HG03139 (cell line): Measurements from ENCODE around the gene KRT39.
"Not testable (repeated sequence)": the region's sequence is repeated elsewhere in the genome, so short reads cannot be mapped to it uniquely, and the experiment has no call there.

Experiments
- ATAC-seq: cut with Tn5 transposase; IDR thresholded peaks from one replicate; pipeline ENCODE4 v1.9.1; 2021; ENCODE audit not compliant: unreplicated experiment

The KRT39 gene

DNA sequence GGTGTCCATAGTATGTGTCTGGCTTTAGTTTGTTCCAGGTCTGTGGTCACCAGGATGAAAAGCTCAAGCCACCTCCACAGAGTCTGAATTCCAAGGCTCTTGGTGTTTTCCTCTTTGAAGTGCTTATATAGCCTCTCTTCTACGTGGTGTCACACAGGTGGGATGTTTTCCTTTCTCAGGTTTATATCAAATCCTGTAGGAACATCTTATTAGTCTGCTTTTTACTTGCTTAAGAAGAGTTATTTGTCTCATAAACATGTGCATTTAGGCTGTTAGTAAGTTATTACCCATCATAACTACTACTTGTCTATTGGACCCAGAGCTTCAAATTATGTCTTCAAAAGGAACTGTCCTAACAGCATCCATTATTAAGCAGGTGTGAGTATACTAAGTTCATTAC, at the start of gene KRT39:
TSS of gene KRT39 (minus strand) at position 101 of the 400 bp plus-strand sequence. CDS start at position 9, 92 bp downstream.
- no peak for ATAC-seq

DNA sequence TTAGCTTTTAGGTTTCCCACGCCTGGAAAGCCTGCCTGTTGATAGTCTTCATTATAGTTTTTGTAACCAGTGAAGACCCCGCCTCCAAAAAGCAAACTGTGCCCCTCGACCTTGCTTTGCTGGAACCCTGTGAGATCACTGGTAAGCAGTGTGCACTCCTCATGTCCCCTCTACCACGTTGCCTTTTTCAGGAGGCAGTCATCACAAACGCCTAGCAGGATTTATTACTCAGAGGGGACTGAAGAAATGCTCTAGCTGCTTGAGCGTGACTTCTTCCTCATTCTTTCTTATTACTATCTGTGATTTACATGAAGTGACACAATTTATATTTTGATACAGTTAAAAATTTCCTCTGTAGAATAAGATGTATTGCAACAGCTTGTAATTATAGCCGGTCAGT, 48.7 kb upstream of the KRT39 start:
- ATAC-seq, result no peak

DNA sequence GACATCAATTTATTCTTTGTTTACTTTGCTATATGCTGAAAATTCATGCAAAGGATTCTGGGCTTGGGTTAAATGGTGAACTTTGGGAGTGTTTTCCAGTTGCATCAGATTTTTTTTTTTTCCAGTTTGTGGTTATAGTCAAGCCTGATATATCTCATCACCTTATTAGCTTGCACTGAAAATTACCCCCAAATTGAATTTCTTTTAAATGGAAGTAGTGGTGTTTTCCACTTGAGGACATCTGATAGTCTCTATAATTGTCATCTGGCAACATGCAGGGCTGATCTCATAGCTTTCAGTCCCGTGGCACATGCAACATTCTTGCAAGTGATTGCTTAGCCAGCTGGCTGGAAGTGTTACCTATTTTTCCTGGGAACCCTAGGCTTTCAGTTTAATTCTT, 46.9 kb upstream of the KRT39 start:
- ATAC-seq, result no peak

DNA sequence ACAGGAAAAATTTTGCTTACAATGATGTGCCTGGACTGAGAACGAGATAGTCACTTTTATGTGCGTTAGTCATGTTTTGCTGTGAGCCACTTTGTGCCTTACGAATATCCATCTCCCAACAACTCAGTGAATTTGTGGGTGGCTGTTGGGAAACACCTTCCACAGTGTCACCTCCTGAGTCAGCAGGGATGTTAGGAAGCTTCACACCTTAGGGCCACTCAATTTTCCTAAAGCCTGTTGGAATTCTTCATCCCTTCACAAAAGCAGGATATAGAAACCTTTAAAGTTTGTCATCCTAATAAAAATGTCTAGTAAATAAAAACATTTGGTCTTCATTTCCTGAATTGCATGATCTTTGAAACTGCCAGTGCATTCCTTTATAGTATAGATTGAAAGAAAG, 46.4 kb upstream of the KRT39 start:
- no peak for ATAC-seq

DNA sequence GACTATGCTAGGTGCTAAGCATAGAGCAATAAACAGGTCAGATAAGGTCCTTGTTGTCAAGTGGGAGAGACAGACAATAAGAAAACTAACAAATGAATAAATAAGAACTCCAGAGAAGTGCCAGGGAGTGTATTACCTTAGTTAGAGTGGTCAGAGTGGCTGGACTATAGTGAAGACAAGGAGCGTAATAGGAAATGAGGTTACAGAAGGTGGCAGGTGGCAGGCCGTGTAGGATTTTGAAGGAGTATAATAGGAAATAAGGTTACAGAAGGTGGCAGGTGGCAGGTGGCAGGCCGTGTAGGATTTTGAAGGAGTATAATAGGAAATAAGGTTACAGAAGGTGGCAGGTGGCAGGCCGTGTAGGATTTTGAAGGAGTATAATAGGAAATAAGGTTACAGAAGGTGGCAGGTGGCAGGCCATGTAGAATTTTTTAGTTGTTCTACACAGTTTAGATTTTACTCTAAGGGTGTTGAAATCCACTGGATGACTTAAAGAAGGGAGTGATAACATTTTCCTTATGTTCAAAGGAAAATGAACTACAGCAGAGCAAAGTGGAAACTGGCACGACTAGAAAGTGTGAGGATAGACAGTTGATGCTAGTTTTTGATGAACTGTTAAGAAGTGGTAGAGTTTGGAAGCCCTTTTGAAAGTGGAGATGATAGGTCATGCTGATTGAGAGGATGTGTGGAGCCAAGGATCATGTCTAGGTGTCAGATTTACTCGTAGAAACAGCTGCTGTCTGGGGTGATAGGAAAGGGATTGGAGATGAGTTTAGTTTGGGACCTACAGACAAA, 45.8 kb upstream of the KRT39 start:
- no peak for ATAC-seq

DNA sequence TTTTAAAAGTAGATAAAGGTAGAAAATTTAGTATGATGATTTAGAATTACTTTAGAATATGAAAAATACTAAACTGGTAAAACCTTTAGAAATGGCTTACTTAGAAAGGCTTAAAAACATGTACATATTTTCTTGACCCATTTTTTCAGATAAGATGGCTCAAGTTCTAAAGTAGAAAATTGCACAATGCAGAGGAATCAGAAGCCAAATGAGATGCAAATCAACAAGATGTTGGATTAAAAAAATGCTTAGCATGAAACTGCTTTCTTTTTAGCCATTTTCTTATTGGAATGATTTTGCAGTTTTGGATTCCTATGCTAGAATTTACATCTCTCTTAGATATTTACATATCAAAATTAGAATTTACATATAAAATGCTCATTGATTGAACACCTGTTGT, 43.7 kb upstream of the KRT39 start:
- no peak for ATAC-seq

DNA sequence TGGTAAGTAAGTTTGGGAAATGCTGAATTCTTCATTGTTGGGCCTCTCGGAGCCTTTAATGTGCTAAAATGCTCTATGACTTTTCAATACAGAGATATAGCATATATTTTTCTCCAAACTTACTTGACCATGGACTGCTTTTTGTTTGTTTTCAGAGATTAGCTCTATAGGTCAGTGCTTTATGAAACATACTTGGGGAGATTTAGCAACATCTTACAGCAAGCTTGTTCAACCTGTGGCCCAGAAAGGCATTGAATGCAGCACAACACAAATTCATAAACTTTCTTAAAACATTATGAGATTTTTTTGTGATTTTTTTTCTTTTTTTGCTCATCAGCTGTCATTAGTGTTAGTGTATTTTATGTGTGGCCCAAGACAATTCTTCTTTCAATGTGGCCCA, 43.2 kb upstream of the KRT39 start:
- ATAC-seq, result no peak

DNA sequence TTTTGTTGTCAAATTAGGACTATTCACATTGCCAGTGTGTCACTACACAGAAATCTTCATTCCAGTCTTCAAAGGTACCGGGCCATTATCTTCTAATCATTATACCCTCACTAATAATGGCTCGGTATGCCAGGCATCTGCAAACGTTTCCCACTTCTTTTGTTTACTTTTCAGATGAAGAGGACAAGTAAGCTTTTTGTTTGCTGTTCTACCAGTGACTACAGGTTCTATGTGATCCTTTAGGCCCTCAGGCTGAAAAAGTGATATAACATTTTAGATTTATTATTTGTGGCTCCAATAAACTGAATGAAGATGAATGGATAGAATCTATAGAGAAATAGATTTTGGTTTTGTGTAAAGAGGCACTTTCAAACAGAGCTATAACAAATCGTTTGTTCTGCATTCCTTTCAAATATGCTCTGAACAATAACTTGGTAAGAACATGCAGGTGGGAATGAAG, 42.6 kb upstream of the KRT39 start:
- no peak for ATAC-seq

DNA sequence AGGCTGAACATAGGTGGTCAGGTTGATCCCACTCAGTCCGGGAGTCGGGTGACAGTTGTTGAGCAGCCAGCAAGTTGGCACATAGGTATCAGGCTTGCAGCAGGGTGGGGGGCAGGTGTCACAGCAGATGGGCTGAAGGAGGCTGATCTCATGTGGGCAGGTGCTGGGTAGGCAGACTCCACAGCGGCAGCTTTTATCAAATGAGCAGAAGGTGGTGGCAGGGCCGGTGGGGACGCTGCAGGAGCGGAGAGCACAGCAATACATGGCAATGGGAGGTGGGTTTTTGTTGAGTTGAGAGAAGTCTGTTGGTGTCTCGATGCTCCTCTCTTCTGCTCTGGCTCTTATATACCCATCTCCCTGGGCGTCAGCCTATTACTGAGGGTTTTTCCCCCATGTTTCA, 42.1 kb upstream of the KRT39 start, which contains the start of gene KRTAP3-1:
TSS of gene KRTAP3-1 (minus strand) at position 318 of the 400 bp plus-strand sequence. CDS start at position 264, 54 bp downstream.
- ATAC-seq, result no peak

DNA sequence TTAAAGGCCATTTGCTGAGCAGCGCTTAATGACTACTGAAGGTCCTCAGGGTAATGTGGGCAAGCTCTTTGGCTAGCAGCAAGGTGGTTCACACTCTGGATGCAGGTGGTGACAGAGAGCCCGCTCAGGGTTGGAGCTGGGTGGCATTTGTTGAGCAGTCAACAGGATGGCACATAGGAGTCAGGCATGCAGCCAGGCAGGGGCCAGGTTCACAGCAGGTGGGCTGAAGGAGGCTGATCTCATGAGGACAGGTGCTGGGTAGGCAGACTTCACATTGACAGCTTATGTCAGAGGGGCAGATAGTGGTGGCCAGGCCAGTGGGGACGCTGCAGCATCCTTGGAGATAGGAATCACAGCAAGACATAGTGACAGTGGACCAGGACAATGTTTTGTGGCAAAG, 37.6 kb upstream of the KRT39 start:
- ATAC-seq, result no peak

DNA sequence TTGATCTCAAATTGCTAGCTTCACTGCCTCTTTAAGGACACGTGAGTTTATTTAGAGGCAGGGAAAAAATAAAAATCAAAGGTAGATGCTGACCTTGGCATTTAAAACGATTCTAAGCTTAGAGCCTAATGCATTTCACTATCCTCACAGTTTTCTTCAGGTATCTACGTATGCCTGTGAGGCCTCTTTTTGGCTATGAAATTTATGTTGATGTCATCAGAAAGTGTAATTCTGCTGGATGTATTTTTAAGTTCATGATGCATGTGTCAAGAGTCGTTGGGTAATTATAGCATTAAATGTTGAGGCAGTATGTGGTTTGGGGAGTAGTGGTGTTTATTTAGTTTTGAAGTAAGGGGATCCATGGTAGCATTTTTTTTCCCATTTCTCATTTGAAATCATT, 37.2 kb upstream of the KRT39 start:
- ATAC-seq, result no peak

DNA sequence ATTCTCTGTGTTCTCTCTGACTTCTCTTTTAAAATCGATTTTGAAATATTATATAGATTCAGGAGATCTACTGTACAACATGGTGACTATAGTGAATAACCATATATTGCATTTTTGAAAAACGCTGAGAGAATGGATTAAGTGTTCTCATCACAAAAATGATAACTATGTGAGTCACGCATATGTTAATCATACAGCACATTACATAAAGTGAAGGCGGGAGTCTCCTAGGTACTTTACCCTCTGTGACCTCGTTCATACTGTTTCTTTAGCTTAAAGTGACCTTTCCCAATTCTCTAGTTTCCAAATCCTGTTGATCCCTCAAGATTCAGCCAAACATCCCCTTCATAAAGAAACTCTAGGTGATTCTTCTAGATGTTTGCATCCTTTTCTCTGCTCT, 36.1 kb upstream of the KRT39 start:
- ATAC-seq, result no peak

DNA sequence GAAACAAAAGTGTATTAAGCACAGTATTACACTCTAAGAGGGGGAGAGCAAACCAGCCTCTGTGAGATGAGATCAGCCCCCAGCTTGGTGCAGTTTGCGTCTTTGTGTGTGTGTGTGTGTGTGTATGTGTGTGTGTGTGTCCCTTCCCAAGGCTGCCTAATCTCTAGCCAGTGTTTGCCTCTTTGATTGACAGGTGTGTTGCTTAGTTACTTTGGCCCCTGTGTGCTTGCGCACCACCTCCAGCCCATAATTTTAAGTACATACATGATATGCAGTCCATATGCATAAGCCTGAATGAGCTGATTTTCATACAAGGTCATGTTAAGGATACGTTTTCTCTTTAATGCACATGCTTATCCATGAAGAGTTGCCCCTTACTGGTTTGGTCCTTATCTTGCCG, 35.0 kb upstream of the KRT39 start:
- no peak for ATAC-seq

DNA sequence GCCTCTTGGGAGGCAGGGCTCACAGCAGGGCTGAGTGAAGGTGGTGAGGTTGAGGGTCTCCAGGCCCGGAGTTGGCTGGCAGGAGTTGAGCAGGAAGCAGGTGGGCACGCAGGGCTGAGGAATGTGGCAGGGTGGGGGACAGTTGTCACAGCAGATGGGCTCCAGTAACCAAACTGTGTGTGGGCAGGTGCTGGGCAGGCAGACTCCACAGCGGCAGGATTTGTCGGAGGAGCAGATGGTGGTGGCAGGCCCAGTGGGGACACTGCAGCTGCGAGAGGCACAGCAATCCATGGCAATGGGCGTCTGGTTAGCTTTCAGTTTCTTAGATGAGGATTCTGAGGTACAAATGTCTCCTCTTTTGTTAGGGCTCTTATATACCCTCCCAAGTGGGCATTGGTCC, 32.8 kb upstream of the KRT39 start, which contains the start of gene KRTAP3-2:
TSS of gene KRTAP3-2 (minus strand) at position 344 of the 400 bp plus-strand sequence. CDS start at position 291, 53 bp downstream.
- ATAC-seq, result not testable (repeated sequence)

DNA sequence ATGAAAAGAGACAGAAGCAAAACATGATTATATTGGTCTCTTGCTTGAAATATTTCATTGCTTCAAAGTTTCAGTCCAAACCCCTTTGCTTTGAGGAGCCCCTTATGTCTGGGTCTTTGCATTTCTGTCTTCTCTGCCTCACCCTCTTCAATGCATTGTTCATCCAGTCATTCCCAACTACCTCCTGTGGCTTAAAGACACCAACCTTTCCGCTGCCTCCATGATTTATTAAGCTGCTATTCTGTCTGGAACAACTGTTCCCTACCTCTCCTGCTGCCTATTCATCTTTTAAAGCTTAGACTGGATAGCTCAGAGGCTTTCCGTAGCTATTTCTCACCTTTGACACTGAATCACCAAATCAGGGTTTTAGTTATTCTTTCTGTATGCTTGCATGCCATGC, 30.6 kb upstream of the KRT39 start:
- no peak for ATAC-seq

DNA sequence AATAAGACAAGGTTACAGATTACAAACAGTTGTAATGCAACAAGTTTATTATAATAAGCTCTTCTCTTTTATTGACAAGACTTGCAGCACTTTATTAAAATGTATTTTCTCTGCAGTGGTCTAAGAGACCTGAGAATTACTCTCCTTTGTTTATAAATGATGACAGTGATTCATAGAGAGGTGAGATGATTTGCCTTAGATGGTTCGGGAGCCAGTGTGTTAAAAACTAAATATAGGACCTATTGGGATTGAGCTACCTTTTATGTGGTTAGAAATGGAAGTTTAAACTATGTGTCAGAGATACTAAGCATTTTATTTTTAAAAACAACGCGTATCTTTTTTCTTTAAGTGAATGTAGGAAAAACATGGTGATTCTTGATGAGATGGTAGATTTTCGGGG, 30.1 kb upstream of the KRT39 start:
- ATAC-seq, result no peak

DNA sequence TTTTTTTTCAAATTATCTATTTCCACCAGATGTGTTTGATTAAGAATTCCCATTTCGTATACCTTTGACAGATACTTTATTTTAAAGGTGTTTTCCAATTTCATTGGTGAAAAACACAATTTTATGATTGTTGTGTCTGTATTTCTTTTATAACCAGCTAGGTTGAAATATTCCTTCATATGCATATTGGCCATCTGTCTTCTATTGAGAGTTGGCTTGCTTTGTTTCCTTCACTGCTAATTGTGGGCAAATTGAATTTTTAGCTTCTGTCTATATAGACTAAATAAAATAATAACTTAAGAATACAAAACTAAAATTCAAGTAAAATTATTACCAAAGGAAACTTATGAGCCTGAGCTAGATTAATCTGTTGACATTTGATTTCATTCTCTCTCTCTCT, 28.4 kb upstream of the KRT39 start:
- no peak for ATAC-seq

DNA sequence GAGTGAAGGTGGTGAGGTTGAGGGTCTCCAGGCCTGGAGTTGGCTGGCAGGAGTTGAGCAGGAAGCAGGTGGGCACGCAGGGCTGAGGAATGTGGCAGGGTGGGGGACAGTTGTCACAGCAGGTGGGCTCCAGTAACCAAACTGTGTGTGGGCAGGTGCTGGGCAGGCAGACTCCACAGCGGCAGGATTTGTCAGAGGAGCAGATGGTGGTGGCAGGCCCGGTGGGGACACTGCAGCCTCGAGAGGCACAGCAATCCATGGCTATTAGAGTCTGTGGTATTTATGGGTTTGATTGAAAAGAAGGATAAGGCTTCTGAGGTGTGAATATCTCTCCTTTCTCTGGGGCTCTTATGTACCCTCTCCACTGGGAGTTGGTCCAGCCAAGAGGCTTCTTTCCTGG, 27.1 kb upstream of the KRT39 start, which contains the start of gene KRTAP3-3:
TSS of gene KRTAP3-3 (minus strand) at position 326 of the 400 bp plus-strand sequence. CDS start at position 259, 67 bp downstream.
- ATAC-seq, result no peak

DNA sequence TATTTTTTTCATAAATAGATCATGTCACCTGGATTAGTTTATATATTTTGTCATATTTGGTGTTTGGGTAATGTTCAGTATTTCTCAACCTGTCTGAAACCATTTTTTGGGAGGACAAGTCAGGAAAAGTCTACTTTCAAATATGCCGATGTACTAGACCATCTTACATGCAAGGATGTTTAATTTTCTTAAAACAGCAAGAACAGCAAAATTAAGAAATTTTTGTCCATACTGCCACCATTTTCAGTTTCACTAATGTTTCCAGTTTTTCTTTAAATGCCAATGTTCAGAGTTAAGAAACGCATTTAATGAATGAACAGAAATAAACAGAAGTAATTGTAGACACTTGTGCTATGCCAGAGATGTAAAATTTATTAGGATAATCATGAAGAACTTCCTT, 26.3 kb upstream of the KRT39 start:
- ATAC-seq, result no peak

DNA sequence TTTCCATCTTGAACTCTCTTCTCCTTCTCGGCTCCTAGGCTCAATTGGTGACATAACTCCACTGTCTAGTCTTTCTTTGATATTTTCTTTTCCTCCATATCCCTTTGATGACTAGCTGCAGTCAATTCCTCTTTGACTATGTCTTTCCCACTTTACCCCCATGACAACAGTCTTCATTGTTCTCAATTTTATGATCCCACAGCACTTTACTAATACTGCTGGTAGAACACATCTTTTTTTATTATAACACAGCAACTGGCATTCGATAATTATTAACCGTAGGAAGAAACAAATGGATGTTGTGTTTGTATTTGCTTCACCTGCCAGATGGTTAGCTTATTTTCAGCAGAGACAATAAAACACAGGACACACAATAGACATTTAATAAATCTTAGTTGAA, 25.9 kb upstream of the KRT39 start:
- ATAC-seq, result no peak

DNA sequence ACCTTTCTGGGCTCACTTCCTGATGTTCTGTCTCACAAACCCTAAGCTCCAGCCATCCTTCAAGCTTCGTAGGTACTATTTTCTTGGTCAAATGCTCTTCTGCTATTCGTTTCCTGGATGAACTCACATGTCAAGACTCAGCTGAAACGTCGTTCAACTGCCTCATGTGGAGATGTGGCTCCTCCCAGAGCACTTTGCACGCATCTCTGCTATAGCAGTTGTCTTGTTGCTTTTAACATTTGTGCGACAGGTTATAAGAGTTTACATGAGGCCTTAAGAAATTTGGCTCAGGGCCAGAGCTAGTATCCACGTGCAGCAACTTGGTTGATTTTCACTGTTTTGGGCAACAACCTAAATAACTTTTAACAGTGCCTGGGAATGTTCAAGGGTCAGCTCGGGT, 20.2 kb upstream of the KRT39 start:
- ATAC-seq, result no peak

DNA sequence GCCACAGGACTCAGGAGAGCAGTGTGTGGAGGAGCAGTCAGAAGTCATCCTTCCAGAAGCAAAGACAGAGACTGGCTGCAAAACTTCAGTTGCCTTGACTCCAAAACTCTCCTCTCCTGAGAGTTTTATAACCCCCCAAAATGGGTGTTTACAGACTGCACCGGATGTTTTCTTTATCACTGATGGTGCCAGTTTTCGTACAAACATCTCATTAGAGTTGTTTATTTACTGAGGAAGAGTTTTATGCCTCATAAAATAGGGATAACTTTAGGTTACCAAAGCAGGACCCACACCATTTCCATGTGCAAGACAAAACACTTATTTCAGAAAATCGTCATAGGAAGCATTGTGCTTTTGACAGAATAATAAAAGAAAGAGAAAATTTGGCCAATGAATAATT, 17.5 kb upstream of the KRT39 start, which contains the start of gene KRT40:
TSS of gene KRT40 (minus strand) at position 101 of the 400 bp plus-strand sequence. CDS start at position 48, 53 bp downstream.
- no peak for ATAC-seq

DNA sequence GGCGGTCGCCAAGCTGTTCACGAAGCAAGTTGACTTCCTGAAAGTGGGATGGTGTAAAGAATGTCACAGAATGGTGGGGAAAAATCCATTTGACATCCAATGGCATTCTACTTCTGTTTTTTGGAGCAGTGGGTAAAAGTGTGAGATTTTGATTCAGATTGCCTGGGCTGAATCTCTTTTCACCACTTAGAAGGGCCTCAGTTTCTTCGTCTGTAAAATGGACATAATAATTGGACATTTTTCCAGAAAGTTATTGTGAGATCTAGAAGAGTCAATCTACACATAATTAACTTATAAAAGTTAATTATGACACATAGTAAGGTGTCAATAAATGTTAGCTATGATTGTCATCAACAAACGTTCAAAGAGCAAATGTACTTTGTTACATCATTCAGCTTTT, 14.4 kb upstream of the KRT39 start:
- no peak for ATAC-seq
